LoVo (cell line): ENCODE measurements around the gene BCAS3.
"Not testable (repeated sequence)": the region's sequence is repeated elsewhere in the genome, so short reads cannot be mapped to it uniquely, and the experiment has no call there.

Experiments
- DNase-seq: peaks from one replicate; pipeline ENCODE4 v3.0.0-alpha.2; 2016; ENCODE audit warnings: low spot score

BCAS3 gene

GRCh38 chr17:61338874-61339478 lies 661.3 kb downstream of the BCAS3 start:
- no peak for DNase-seq

GRCh38 chr17:61340431-61341209 lies 663.0 kb downstream of the BCAS3 start:
- DNase-seq = no peak

- no peak for DNase-seq
Observed at GRCh38 chr17:61343576-61343975, 665.9 kb downstream of the BCAS3 start.

- DNase-seq = no peak
Observed at GRCh38 chr17:61345061-61345460, 667.4 kb downstream of the BCAS3 start.

- no peak for DNase-seq
Observed at GRCh38 chr17:61345825-61346666, 668.4 kb downstream of the BCAS3 start.

- DNase-seq = no peak
Observed at GRCh38 chr17:61349350-61349749, 671.7 kb downstream of the BCAS3 start.

- no peak for DNase-seq
Observed at GRCh38 chr17:61351745-61352407, 674.2 kb downstream of the BCAS3 start.

GRCh38 chr17:61352408-61352770 lies 674.7 kb downstream of the BCAS3 start:
- DNase-seq = no peak

GRCh38 chr17:61352781-61353491 lies 675.3 kb downstream of the BCAS3 start:
- no peak for DNase-seq

GRCh38 chr17:61353615-61354014 lies 676.0 kb downstream of the BCAS3 start:
- no peak for DNase-seq

GRCh38 chr17:61354895-61355874 lies 677.5 kb downstream of the BCAS3 start:
- no peak for DNase-seq

GRCh38 chr17:61357061-61357460 lies 679.4 kb downstream of the BCAS3 start:
- DNase-seq = not testable (repeated sequence)

GRCh38 chr17:61359513-61359912 lies 681.9 kb downstream of the BCAS3 start:
- DNase-seq = not testable (repeated sequence)

- no peak for DNase-seq
Observed at GRCh38 chr17:61360318-61360943, 682.8 kb downstream of the BCAS3 start.

- no peak for DNase-seq
Observed at GRCh38 chr17:61361084-61361483, 683.4 kb downstream of the BCAS3 start.

GRCh38 chr17:61362396-61362795 lies 684.7 kb downstream of the BCAS3 start:
- DNase-seq = no peak

- DNase-seq = no peak
Observed at GRCh38 chr17:61362852-61363600, 685.4 kb downstream of the BCAS3 start.

- DNase-seq = no peak
Observed at GRCh38 chr17:61363601-61364462, 686.2 kb downstream of the BCAS3 start.
